ENCODE results near the gene ADD1.
"Not testable (repeated sequence)": the region's sequence is repeated elsewhere in the genome, so short reads cannot be mapped to it uniquely, and the experiment has no call there.

ADD1 gene

GRCh38 chr4:2944586-2945526 lies 101.2 kb downstream of the ADD1 start:
- TF ChIP-seq CTCF (IDR thresholded peaks at IDR 0.05), result no peak
- no peak for TF ChIP-seq ZFX (IDR thresholded peaks at IDR 0.05; ENCODE audit: borderline replicate concordance)
- no peak overlapping the region for H3K27ac ChIP-seq

GRCh38 chr4:2945619-2946604 lies 102.3 kb downstream of the ADD1 start:
- not testable (repeated sequence) for H3K27ac ChIP-seq

GRCh38 chr4:2946812-2947600 lies 103.4 kb downstream of the ADD1 start:
- no peak overlapping the region for H3K27ac ChIP-seq
- TF ChIP-seq CTCF (IDR thresholded peaks at IDR 0.05) (no peak), ZFX (IDR thresholded peaks at IDR 0.05; ENCODE audit: borderline replicate concordance) (no peak)

GRCh38 chr4:2947926-2948325 lies 104.3 kb downstream of the ADD1 start:
- TF ChIP-seq ZFX (IDR thresholded peaks at IDR 0.05; ENCODE audit: borderline replicate concordance), result no peak
- TF ChIP-seq CTCF (IDR thresholded peaks at IDR 0.05), result no peak
- no peak overlapping the region for H3K27ac ChIP-seq

- TF ChIP-seq CTCF (IDR thresholded peaks at IDR 0.05) (peak; percentile 61), ZFX (IDR thresholded peaks at IDR 0.05; ENCODE audit: borderline replicate concordance) (no peak)
- no peak overlapping the region for H3K27ac ChIP-seq
These were observed 105.5 kb downstream of the ADD1 start for GRCh38 chr4:2948895-2949781.

- H3K27ac ChIP-seq, result no peak overlapping the region
- TF ChIP-seq CTCF (IDR thresholded peaks at IDR 0.05), result no peak
- TF ChIP-seq ZFX (IDR thresholded peaks at IDR 0.05; ENCODE audit: borderline replicate concordance), result no peak
These were observed 106.1 kb downstream of the ADD1 start for GRCh38 chr4:2949782-2950125.
